SIG-M5 (cell line): ENCODE measurements around the gene SHC3.

Source experiments
- DNase-seq: peaks from one replicate; lab custom pipeline; 2025; lab: John Stamatoyannopoulos, UW

SHC3 gene

GRCh38 chr9:89052470-89053097 is 126.0 kb downstream of the SHC3 start:
- DNase-seq, result no peak

- DNase-seq, result no peak
Measured at GRCh38 chr9:89051421-89052025, 127.1 kb downstream of the SHC3 start.

DNA sequence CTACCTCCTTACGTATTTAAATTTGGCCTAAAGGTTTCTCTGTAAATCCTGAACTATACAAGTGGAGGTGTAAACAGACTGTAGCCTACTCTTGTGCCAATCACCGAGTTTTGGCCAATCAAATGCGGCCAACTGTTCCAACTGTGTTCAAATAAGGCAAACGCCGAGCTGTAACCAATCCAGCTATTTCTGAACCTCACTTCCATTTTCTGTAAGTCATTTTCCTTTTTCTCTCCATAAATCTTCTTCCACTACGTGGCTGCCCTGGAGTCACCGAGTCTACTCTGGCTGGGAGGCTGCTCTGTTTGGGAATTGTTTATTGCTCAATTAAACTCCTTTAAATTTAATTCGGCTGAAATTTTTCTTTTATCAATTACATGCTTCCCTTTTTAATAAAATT is 129.0 kb downstream of the SHC3 start:
- DNase-seq, result no peak

GRCh38 chr9:89048616-89049015 is 130.0 kb downstream of the SHC3 start:
- no peak for DNase-seq

- no peak for DNase-seq
Measured at GRCh38 chr9:89047667-89048066, 131.0 kb downstream of the SHC3 start.

GRCh38 chr9:89046832-89047231 is 131.8 kb downstream of the SHC3 start:
- no peak for DNase-seq

DNA sequence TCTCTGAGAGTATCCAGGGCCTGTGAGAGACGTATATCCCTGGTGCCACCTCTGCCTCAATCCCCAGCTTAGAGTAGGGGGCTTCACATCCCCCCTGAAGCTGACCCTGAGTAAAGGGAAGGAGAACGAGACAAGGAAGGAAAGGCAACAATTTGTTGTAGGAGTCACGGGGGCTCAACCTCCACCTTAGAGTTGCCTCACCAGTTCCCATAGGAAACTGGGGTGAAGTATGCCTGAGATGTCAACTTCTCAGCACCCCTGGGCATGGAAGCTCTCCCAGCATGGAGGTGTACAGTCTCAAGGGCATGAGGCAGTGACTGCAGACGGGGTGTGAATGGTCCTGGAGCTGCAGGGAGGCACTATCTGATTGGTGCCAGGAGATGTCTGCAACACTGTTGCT is 133.7 kb downstream of the SHC3 start:
- DNase-seq, result no peak

- no peak for DNase-seq
Measured at GRCh38 chr9:89044104-89044503, 134.5 kb downstream of the SHC3 start.

- DNase-seq, result no peak
Measured at GRCh38 chr9:89042984-89043383, 135.6 kb downstream of the SHC3 start.

DNA sequence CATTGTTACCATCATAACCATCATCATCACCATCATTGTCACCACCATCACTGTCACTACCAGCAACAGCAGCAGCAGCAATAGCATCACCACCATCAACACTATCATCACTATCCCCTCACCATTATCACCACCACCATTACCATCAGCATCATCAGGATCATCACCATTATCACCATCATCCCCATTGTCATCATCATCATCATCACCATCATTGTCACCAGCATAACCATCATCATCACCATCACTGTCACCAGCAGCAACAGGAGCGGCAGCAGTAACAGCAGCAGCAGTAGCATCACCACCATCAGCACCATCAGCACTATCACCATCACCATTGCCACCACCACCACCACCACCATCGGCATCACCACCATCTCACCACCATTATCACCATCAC is 139.0 kb downstream of the SHC3 start:
- DNase-seq, result no peak

GRCh38 chr9:89039104-89039465 is 139.5 kb downstream of the SHC3 start:
- no peak for DNase-seq

DNA sequence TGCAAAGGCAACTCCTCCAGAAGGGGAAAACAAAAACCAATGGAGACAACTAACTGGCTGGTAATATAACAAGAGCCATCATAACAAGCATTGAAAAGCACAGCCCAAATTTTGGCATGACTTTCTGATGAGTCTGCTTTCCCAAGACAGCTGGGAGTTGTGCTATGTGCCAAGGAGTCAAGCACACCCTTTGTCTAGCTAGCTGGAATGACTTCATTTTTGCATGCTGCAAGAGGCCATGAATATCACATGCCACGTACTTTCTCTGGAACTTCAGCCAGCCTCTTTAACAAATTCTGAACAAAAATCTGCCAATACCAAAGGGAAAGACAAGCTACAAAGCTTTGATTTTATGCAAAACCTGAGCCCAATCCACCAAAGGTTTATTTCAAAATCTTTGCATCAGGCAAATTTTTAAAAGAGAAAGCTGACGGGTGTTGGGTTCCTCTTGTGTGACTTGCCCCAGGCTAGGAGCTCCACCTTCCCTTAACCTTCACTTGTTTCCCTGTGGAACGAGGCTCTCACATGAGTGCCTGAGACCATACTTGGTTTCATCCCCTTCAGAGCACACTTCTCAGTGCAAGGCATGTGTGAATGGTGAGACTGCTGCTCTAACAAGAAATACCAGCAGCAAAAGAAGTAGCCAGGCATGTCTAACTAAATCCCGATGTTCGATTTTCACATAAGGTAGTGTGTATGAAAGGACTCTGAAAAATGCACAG is 140.1 kb downstream of the SHC3 start:
- DNase-seq, result no peak

DNA sequence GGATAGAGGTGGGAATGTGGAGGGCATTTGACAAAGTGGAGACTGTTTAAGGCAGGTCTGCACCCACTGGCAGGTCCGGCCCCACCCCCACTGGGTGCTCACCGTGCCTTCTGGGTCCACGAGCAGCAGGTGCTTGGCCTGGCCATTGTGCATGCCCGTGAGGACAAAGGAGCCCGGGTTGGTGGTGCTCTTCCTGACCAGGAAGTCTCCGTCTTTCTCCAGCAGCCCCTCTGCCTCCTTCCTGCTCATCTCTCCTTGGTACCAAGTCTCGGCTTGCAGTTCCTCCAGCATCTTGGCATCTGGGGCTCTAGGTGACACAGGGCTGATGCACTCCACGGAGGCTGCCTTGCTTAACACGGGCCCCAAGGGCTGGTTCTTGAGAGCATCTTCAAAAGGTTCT is 140.7 kb downstream of the SHC3 start:
- DNase-seq, result no peak

- no peak for DNase-seq
Measured at GRCh38 chr9:89037346-89037745, 141.3 kb downstream of the SHC3 start.

- DNase-seq, result peak; percentile 71
Measured at GRCh38 chr9:89036891-89037290, 141.7 kb downstream of the SHC3 start.

DNA sequence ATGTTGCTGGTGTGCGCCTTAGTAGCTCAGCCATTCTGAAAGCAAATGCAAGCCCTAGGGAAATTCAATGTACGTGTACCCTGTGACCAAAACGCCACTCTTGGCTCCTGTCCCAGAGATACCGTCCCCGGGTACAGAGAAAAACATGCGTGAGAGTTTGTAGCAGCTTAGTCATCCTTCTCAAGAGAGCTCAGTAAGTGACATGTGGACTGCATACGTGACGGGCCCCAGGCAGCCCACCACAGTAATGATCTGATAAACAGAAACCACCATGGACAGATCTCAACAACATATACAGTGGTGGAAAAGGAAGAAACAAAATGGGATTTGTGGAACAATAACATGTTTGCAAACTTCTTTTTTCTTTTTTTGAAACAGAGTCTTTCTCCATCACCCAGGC is 142.2 kb downstream of the SHC3 start:
- no peak for DNase-seq

DNA sequence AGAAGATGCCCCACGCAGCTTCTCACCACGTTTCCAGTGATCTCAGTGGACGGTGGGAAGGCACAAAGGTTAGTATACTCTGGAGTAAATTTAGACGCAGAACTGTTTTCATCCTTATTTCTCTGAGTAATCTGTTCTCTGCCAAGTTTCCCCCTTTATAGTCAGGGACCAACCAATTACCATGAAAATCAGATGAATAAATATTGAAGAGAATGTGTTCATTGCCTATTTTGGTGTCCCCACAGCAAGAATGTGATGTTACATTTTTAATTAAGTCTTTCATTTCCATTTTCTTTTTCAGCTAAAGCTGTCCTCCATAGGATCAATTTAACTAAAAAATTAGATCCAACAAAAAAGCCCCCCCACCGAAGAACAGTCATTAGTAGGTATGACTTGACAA is 146.0 kb downstream of the SHC3 start:
- DNase-seq, result no peak

- no peak for DNase-seq
Measured at GRCh38 chr9:89032173-89032572, 146.4 kb downstream of the SHC3 start.

GRCh38 chr9:89029788-89030187 is 148.8 kb downstream of the SHC3 start:
- DNase-seq, result no peak

DNA sequence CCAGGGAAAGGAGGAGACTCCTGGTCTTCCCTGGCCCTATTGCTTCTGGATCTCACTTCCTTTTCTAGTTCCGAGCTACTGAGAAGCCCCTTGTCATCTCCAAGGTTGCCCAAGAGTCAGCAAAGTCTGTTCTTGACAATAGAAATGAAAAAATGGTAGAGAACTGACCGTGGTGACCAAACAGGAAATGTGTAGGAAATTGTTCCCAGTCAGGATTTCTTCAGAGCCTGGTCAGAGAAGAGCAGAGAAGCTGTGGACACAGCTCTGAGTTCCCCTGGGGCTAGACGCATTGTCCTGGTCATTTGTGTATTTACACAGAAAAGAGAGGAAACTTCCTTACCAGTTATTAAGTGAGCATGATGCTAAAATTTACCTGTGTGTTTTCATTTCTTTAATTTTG is 151.7 kb downstream of the SHC3 start:
- no peak for DNase-seq

- no peak for DNase-seq
Measured at GRCh38 chr9:89025553-89025952, 153.1 kb downstream of the SHC3 start.

- DNase-seq, result no peak
Measured at GRCh38 chr9:89024727-89025126, 153.9 kb downstream of the SHC3 start.

DNA sequence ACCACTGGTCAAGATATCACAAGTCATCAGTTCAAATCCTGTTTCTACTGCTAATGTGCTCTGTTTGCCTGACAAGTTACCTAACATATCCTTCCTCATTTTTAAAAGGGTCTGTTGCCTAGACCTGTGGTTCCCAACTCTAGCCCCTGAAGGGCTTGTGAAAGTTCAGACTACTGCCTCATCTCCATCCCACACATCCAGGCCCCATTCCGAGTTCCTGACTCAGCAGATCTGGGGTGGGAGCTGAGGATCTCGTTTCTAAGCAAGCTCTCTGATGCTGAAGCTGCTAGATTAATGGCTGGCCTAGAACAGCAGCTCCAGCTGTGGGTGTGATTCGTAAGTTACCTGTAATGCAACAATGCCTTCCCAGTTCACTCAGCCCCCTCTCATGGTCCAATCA is 154.9 kb downstream of the SHC3 start:
- no peak for DNase-seq

DNA sequence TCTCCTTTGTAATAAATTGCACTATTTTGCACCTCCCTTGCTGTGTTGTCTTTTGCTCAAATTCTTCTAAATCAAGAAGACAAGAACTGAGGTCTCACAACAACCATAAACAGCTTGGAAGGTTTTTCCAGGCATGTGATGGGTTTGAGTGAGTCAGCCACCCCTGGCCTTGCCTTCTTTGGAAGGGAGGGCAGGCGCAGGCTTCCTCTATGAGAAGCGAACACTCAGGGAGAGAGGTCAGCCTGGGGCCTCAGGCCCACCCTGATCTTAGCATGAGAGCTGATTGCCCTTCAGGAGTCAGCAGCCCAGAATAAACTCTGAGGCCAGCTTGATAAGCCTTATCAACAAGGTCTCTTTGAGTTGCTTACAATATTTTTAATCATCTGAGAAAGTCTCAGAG is 155.7 kb downstream of the SHC3 start:
- no peak for DNase-seq
